NOMO-1 treated with DMSO at 0.1 percent for 48 hours (cell line): ENCODE results near the gene PSMD13.

Experiments used
- DNase-seq: peaks from one replicate; lab custom pipeline; 2025; ENCODE audit not compliant: unreplicated experiment; lab: John Stamatoyannopoulos, UW

Gene PSMD13

DNA sequence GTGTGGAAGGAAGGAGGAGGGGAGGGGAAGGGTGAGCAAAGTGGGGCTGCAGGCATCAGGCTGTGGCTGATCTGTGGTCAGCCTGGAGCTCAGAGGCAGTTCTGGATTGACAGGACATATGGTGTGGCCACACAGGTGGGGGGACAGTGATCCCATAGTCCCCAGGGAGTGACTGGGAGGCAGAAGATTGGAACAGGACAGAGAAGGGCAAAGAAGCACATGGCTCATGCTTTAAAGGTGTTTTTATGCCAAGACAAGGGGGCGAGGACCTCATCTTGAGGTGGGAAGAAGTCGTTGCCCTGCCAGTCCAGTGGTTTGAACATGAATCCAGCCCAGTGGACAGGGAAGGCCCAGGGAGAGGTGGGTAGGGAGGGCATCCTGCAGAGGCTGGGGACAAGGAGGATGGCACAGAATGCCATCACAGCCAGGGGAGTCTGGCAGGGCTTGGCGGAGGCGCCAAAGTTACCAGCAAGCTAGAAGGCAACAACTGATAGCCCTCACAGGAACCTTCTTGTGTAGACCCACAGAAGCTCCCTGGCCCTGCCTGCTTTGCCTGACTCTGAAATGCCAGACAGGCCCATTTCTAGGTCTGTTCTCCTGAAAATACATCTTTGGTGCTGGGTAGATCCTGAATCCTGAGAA, 32.7 kb upstream of the PSMD13 start:
- no peak for DNase-seq

GRCh38 chr11:204587-205109, 32.1 kb upstream of the PSMD13 start:
- no peak for DNase-seq

GRCh38 chr11:205221-206001, 31.4 kb upstream of the PSMD13 start:
- no peak for DNase-seq

GRCh38 chr11:206002-206384, 30.8 kb upstream of the PSMD13 start:
- no peak for DNase-seq

DNA sequence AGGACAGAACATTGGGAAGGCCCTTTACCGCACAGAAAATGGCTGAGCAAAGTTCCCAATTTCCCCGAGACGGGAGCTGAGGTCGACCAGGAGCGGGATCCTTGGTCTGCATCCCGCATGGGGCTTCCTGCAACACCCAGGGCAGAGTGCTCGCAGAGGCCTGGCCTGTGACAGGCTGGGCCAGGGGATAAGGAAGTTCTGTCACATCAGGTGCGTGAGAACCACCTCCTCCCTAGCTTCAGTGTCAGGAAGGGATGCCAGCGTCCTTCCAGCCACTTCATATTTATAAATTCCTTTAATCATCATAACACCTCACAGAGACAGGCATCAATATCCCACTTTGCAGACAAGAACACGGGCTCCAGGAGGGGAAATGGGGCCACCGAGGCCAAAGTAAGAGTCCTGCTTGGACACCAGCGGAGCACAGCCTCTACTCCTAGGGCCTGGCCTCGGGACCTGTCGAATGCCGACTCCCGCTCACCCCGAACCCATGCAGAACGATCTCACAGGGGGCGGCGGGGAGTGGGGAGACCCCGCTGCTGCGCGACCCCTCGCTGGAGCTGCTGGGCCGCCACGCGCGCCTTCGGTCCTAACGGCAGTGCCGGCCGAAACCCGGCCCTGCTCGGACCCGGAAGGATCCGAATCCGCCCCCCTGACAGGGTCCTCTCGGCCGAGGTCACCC, 30.1 kb upstream of the PSMD13 start:
- DNase-seq, result no peak

GRCh38 chr11:207208-207862, 29.4 kb upstream of the PSMD13 start, which contains the start of the genes BET1L and RIC8A:
TSS of gene BET1L (minus strand) at chr11:207399. CDS start at chr11:207321, 78 bp downstream.
TSS of gene RIC8A (plus strand) at chr11:207708. CDS start at chr11:208855, 1,147 bp downstream.
- DNase-seq, result peak; percentile 98

GRCh38 chr11:207863-208180, 29.0 kb upstream of the PSMD13 start:
- DNase-seq, result no peak

DNA sequence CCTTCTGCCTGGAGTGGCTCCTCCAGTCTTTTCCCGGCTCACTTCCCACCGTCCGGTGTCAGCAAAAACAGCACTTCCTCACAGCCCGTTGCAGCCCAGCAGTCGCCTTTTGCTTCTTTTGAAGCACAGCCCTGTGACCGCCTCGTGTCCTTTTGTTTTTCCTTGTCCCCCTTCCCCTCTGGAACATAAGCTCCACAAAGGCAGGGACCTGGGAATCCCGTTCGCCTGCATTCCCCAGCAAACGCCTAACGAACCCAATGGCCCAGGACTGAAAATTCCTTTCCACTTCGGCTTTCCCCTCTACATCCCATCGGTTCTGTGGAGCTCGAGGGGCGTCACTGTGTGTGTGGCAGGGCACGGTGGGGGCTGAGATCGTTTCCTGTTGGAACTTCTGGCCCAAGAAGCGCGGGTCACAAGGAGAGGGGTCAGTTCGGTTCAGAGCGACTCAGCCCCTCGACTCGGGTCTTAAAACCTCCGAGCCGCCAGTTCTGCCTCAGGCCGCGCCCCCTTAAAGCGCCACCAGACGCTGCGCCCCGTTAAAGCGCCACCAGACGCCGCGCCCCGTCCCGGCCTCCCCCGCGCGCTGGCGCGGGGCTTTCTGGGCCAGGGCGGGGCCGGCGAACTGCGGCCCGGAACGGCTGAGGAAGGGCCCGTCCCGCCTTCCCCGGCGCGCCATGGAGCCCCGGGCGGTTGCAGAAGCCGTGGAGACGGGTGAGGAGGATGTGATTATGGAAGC, 28.4 kb upstream of the PSMD13 start:
- peak; percentile 79 for DNase-seq

DNA sequence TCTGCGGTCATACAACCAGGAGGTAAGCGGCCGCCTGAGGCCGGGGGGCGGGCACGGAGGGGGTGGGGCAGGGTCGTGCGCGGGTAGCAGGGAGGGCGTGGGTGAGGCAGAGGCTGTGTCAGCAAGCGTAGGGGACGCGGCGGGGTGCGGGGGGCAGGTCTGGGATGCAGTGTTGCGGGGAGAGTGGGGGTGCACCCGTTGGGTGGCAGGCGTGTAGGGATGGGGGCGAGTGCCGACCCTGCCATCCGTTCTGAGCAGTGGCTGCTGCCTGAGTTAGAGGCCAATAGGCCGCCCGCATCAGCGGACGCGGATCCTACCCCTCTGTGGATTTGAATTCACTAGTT, 27.9 kb upstream of the PSMD13 start:
- DNase-seq, result no peak

DNA sequence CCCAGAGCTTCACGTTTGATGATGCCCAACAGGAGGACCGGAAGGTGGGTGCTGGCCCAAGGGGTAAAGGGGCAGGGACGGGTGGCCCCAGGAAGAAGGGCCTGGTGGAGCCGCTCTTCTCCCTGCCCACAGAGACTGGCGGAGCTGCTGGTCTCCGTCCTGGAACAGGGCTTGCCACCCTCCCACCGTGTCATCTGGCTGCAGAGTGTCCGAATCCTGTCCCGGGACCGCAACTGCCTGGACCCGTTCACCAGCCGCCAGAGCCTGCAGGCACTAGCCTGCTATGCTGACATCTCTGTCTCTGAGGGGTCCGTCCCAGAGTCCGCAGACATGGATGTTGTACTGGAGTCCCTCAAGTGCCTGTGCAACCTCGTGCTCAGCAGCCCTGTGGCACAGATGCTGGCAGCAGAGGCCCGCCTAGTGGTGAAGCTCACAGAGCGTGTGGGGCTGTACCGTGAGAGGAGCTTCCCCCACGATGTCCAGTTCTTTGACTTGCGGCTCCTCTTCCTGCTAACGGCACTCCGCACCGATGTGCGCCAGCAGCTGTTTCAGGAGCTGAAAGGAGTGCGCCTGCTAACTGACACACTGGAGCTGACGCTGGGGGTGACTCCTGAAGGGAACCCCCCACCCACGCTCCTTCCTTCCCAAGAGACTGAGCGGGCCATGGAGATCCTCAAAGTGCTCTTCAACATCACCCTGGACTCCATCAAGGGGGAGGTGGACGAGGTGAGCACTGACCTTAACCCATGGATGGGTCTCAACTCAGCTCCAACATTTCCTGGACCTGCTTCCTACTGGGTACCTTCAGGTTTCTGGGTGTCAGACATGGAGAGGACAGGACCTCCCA, 27.3 kb upstream of the PSMD13 start:
- no peak for DNase-seq

- DNase-seq, result no peak
Observed at GRCh38 chr11:210122-210802, 26.5 kb upstream of the PSMD13 start.

GRCh38 chr11:210803-211180, 26.0 kb upstream of the PSMD13 start:
- DNase-seq, result no peak

GRCh38 chr11:211295-211694, 25.5 kb upstream of the PSMD13 start:
- DNase-seq, result no peak

GRCh38 chr11:211741-212140, 25.0 kb upstream of the PSMD13 start:
- DNase-seq, result no peak

- DNase-seq, result no peak
Observed at GRCh38 chr11:212150-213100, 24.4 kb upstream of the PSMD13 start.

- no peak for DNase-seq
Observed at GRCh38 chr11:213111-213510, 23.7 kb upstream of the PSMD13 start.

GRCh38 chr11:214083-214482, 22.7 kb upstream of the PSMD13 start:
- no peak for DNase-seq

DNA sequence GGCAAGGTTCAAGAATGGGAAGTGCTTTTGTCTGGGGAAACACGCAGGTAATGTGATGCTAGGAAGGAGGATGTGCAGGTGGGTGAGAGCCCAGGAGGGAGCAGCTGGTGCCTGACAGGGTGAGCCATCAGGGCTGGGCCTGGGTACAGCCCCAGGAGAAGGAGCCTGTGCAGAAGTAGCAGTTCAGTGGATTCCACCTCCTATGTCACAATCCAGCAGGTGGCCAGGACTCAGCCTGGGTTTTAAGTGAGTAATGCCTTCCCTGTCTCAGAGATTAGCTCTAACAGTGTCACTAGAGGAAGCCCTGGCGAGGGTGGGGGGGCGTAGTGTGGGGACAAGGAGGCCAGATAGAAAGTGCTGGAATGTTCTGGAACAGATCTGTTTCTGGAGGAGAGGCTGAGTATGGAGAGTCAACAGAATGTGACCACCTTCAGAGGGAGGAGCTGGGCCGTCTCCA, 21.2 kb upstream of the PSMD13 start:
- DNase-seq, result no peak
